Vein endothelial cell (primary cell): Measurements from ENCODE around the gene CCL8. TPM values are rescaled to one million over a fixed set of nuclear protein-coding genes. Genes with fewer than 3 reads are reported as not detected.

Experiments
- total RNA-seq: library from RNA; depleted of rRNA; stranded (reverse); fragments of >200 nt; gene quantifications from 2 replicates; pipeline ENCODE4 v1.2.3, GENCODE V29; 2012

Gene CCL8
- 0.38 TPM in 1 of 2 replicates, not detected in the other for total RNA-seq

DNA sequence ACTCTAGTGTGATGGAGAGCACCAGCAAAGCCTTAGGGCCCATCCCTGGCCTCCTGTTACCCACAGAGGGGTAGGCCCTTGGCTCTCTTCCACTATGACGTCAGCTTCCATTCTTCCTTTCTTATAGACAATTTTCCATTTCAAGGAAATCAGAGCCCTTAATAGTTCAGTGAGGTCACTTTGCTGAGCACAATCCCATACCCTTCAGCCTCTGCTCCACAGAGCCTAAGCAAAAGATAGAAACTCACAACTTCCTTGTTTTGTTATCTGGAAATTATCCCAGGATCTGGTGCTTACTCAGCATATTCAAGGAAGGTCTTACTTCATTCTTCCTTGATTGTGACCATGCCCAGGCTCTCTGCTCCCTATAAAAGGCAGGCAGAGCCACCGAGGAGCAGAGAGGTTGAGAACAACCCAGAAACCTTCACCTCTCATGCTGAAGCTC lies at the start of gene CCL8:
TSS of gene CCL8 (plus strand) at position 397 of the 445 bp plus-strand sequence. CDS start 67 bp downstream, outside the sequence.

DNA sequence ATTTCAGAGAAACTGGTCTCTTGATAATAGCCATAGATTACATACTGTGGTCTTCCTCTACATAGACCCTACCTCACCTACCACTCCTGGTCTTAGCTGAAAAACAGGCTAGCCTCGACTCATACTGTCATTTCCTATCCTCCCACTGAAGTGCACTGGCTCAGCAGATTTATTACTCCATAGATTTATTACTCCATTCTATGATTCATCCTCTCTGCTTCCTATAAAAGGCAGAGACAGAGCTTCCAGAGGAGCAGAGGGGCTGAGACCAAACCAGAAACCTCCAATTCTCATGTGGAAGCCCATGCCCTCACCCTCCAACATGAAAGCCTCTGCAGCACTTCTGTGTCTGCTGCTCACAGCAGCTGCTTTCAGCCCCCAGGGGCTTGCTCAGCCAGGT lies 49.3 kb upstream of the CCL8 start, which contains the start of gene CCL7:
TSS of gene CCL7 (plus strand) at position 253 of the 400 bp plus-strand sequence. CDS start at position 323, 70 bp downstream.

DNA sequence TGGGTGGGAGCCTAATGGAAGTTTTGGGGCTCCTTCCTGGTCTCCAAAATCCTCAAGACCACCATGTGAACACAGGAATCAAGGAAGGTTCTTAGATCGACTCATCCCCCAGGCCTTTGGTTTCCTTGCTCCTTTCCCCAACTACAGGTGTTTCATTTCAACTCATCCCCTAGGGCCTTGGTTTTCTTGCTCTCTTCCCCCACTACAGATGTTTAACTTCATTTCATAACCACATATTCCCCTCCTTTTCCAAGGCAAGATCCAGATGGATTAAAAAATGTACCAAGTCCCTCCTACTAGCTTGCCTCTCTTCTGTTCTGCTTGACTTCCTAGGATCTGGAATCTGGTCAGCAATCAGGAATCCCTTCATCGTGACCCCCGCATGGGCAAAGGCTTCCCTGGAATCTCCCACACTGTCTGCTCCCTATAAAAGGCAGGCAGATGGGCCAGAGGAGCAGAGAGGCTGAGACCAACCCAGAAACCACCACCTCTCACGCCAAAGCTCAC lies 33.9 kb upstream of the CCL8 start, which contains the start of gene CCL11:
TSS of gene CCL11 (plus strand) at position 457 of the 507 bp plus-strand sequence. CDS start 67 bp downstream, outside the sequence.

DNA sequence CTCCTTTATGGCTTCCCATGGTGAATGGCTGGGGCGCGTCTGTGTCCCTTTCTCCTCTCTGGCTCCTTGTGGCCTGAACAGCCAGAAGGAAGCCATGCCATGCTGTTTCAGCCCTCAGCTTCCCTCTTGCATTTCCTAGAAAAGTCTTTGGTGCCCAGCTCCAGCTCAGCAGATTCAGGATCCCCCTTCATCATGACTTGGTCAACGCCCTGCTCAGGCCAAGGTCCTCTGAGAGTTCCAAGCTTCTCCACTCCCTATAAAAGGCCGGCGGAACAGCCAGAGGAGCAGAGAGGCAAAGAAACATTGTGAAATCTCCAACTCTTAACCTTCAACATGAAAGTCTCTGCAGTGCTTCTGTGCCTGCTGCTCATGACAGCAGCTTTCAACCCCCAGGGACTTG lies 37.0 kb downstream of the CCL8 start, which contains the start of gene CCL13:
TSS of gene CCL13 (plus strand) at position 287 of the 400 bp plus-strand sequence. CDS start at position 334, 47 bp downstream.

DNA sequence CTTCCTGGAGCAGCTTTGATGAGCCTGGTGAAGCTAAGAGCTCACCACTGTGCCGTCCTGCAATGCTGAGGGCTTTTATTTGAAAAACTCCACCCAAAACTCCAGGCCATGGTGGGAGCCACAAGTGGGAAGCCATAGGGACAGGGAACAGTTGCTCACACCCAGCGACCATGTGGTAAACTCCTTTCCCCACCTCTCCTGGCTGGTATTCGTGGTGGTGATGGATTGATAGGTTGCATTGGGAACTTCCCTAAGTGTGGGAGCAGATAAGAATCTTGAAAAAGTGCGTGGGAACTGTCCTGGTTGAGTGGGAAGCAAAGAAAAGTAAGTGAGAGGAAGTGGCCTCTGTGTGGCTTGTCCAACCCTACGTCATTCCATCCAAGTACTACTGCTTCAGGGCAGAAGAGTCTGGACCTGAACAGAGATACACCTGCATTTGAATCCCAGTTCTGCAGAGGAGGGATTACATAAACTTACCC lies 44.0 kb downstream of the CCL8 start, which contains the start of gene CCL1:
TSS of gene CCL1 (minus strand) at position 51 of the 479 bp plus-strand sequence. CDS start 72 bp downstream, outside the sequence.

Other genes with a start within 250 kb of the CCL8 start
- 424 and 431 TPM in 2 replicates for gene CCL2, start 64.2 kb upstream of the CCL8 start, total RNA-seq
- gene CCL7, start 49.2 kb upstream of the CCL8 start, total RNA-seq = 0.38 TPM in 1 of 2 replicates, not detected in the other
- not detected in 2 replicates for gene CCL11, start 33.7 kb upstream of the CCL8 start, total RNA-seq
- not detected in 2 replicates for gene CCL13, start 37.0 kb downstream of the CCL8 start, total RNA-seq
- gene CCL1, start 43.8 kb downstream of the CCL8 start, total RNA-seq = not detected in 2 replicates